NT2/D1 (cell line): Measurements from ENCODE around the gene DDB1.

Experiments used
- SUZ12 ChIP-seq: IDR thresholded peaks from 2 replicates; pipeline ENCODE4 v1.6.1; 2011; ENCODE audit not compliant: insufficient read length, insufficient read depth; ENCODE audit errors: extremely low read depth
- YY1 ChIP-seq: IDR thresholded peaks from 2 replicates; pipeline ENCODE4 v1.6.1; 2011; ENCODE audit not compliant: insufficient read length, insufficient read depth
- ZNF274 ChIP-seq: IDR thresholded peaks from 2 replicates; pipeline ENCODE4 v1.6.1; 2011; ENCODE audit warnings: mild to moderate bottlenecking, low read depth, low read length

- no peak for TF ChIP-seq YY1
- no peak for TF ChIP-seq ZNF274
- no peak for TF ChIP-seq SUZ12
These were observed 27.5 kb downstream of the DDB1 start for GRCh38 chr11:61305417-61305816.
